T-helper 2 cell treated with Interferon-gamma antibody and Interleukin-4, amounts not matched to agents 100 ng/mL and 5 ng/mL, for 36 hours (primary cell): Measurements from ENCODE around the gene RHBDF1. TPM values are rescaled to one million over a fixed set of nuclear protein-coding genes. Genes with fewer than 3 reads are reported as not detected.
"Not testable (repeated sequence)": the region's sequence is repeated elsewhere in the genome, so short reads cannot be mapped to it uniquely, and the experiment has no call there.

ENCODE experiments used
- intact Hi-C: fragments of 100-400 bp; cut with micrococcal nuclease; formaldehyde crosslinking; loops from one replicate; pipeline ENCODE4 v1.15.1; 2023
- total RNA-seq: library from RNA; stranded (reverse); gene quantifications from 2 replicates; pipeline ENCODE4 v1.2.3, GENCODE V29; 2022

RHBDF1 gene
- total RNA-seq, 1 donor from 2014 or later: not detected

DNA sequence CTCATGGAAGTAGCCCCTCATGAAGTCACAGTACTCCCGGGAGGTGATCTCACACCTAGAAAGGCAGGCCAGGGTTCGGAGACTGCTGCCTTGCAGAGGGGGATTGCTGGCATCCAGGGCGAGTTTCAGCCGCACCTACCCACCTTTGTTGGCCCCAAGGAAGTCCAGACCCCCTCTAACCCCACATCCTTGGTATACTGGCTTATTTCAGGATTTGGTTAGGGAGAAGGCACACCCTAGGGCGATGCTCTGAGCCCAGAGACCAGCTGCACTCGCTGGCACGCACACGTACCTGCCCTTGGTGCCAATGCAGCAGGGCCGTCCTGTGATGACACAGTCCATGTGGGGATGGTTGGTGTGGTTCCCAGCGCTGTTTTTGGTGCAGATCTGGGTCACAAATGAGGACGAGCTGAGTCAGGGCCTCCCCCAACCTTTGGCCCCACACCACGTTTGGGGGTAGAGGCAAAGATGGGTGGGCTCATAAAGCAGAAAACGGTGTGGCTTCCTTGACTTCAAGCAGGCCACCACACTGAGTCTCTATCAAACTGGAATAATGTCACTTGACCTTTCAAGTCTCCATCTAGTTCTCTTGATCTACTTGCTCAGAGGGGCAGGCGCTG, 12.9 kb downstream of the RHBDF1 start:
- intact Hi-C loops: no loop called here

DNA sequence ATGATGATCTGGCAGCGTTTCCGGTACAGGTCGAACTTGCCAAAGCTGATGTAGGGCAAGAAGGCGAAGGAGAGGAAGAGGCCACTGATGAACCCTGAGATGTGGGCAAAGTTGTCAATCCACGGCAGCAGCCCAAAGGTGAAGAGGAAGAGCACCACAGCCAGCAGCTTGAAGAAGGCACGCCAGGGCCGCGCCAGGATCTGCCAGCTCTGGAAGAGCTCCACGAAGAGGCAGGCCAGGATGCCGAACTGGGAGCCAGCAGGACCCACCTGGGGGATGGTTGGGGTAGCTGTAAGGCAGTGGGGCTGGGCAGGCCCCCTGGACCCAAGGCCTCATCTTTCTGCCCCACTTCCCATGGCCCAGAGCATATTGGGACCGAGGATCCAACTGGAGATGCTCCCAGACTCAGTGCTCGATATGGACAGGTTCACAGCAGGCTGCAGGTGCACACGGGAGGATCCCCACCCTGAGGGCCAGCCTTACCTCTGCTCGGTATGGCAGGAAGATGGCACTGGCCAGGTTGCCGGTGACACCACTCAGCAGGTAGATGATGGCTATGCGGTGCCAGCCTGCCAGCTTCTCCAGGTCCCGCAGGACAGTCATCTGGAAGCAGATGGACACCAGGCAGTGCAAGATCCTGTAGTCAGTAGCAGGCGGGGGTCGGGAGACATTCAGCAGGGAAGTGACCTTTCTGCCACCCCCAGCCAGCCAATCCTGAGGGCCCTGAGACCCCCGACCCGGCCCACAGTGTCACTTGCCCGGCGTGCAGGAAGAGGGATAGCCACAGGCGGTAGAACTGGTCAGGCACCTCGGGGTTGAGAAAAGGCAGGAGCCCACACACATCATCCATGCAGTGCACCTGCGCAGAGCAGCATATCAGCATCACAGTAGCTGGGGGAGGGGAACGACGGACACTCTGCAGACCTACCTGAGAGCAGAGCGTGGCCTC, 13.7 kb downstream of the RHBDF1 start:
- intact Hi-C loops: no loop called here

DNA sequence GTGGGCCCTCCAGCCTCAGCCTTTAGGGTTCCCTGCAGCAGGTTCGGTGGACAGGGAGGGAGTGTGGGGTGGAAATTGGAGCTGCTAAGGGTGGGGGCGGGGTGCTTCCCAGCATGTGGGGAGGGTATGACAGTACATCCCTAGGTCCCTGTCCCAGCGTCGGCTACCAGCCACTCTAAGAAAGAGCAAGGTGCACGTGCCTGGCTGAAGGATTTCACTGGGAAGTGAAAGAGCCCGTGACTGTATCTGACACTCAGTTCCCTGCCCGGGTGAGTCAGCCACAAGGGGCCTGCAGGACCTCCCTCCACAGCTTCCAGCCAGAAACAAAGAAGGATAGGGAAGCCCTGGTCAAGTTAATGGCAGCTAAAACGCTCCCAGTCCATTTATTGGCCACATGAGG, 14.7 kb downstream of the RHBDF1 start:
- intact Hi-C loops: no loop called here

DNA sequence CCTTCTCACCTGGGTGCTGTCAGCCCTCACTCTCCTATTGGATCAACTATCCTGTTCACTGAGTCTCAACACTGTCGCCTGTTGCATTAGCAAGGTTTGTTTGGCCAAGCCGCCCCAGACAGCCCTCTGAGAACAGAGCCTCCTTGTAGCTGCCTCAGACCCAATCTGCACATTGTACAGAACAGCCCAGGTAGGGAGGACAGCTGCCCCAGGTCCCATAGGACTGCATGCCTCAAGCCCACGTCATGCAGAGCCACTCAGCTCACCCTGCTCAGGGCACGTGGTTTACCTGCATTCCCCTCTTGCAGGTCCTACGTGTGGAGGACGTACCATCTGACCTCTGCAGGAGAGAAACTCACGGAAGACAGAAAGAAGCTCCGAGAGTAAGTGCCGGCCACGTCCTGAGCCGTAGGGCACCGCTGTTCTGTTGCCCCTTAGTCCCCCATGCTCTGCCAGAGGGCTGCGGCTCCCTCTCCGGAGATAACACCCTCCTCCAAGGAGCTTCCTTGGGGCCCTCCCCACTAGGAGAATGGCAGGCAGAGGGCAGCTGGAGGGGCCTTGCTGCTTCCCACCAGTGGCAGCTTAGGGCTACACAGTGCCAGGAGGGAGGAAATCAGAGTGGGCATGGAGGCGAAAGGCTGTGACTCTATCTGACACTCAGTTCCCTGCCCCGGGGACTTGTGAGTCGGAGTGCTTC, 16.1 kb downstream of the RHBDF1 start:
- intact Hi-C loops: no loop called here

DNA sequence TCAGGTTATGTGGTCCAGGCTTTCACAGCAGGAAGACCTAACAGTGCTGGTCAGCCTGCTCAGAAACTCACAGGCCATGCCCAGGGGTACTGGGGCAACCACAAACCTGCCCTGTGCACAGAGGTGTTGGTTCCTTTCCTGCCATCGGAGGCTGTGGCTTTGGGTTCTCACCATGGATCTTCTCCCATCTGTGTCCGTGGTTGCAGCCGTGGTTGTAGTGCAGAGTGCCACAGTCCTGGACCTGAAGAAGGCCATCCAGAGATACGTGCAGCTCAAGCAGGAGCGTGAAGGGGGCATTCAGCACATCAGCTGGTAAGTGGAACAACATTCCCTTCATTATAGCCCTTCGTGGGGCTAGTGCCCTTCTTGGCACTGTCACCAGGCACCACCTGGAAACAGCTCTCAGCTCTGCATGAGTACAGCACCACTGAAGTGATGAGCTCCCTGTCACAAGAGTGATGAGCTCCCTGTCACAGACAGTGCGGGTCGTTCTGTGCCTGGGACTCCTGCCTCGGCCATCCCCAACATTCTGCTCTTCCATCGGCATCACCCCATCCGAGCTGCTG, 16.8 kb downstream of the RHBDF1 start:
- intact Hi-C loops: no loop called here

DNA sequence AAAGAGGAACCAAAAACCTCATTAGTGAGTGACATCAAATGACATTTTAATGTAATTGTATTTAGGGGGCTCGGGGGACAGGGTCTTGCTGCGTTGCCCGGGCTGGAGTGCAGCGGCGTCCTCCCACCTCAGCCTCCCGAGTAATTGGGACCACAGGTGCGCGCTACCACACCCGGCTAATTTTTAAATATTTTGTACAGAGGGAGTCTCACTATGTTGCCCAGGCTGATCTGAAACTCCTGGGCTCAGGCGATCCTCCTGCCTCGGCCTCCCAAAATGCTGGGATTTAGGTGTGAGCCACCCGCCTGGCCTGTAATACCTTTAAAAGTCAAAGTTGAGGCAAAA, 18.2 kb downstream of the RHBDF1 start:
- intact Hi-C loops: no loop called here

DNA sequence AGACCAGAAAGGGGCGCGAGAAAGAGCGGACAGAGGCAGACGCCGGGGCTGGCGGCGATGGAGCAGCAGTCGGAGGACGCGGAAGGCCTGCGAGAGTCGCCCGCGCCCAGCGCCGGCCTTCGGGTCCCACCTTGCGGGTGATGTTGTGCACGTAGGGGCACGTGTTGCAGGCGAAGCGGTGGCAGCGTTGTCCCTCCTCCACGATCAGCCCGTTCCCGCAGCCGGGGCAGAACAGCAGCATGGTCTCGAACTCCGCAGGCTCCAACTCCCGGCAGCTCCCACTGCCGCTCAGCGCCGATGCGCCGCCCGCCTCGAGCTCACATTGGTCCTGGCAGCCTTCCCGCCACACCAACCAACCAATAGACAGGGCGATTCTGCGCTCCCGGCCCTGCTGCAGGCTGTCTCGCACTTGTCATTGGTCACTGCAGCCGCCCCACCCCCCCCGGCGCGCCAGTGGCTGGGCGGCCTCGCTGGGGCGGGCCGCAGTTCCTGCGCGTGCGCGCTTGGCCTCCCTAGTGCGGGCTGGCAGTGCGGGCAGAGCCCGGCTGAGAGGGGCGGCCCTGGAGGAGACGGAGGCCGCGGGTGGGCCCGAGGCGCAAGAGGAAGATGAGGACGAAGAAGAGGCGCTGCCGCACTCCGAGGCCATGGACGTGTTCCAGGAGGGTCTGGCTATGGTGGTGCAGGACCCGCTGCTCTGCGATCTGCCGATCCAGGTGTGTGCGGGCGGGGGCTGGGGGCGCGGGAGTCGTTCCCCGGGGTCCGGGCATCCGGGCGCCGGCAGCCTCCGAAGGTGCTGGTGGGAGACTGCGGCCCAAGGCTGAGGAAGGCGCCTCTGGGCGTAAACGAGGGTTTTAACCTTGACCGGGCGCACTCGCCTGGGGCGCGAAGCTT, 18.8 kb downstream of the RHBDF1 start, which contains the start of the genes POLR3K and SNRNP25:
TSS of gene POLR3K (minus strand) at position 263 of the 891 bp plus-strand sequence. CDS start at position 241, 22 bp downstream.
TSS of gene SNRNP25 (plus strand) at position 483 of the 891 bp plus-strand sequence. CDS start at position 672, 189 bp downstream.
- intact Hi-C loops: loop anchor here (1.0 kb wide), 3 partner anchors 12 to 85 kb away; partner anchors contain the start of gene NPRL3

DNA sequence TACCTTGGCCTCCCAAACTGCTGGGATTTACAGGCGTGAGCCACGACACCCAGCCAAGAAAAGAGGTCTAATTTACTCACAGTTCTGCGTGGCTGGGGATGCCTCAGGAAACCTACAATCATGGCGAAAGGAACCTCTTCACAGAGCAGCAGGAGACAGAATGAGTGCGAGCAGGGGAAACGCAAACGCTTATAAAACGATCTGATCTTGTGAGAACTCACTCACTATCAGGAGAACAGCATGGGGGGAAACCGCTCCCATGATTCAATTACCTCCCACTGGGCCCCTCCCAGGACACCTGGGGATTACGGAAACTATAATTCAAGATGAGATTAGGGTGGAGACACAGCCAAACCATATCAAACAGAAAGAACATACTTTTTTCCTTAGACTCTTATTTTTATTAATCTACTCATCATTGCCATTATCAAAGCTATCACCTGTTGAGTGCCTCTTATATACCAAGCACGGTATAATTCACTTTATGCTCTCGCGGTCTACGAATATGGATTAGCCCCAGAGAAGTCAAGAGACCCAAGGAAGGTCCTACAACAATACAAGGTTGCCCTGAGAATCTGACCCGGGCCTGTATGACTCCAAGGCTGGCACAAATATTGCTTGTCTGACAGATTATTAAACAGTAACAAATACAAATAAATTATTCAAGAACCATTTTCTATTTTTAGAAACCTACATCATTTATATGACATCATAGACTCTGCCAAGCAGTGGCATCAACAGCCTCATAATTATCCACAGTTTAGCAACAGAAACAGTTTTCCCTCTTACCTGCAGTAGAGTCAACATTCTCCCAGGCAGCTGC, 21.5 kb downstream of the RHBDF1 start:
- intact Hi-C loops: no loop called here

DNA sequence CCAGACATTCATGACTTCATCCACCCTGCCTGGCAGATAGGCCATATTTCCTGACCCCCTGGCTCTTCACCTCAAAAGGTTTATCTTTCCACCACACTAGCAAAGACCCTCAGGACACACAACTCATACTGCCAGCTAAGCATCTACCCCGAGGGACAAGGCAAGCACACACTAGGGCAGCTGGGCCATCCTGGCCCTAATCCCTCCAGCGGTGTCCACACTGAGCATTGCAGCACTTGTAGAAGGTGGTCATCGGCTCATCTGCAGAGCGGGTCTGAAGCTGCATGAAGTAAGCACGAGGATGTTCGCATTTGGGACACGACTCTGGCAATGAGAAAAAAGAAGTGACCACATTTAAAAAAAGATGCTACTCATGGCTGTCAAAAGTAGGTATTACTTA, 25.2 kb downstream of the RHBDF1 start:
- intact Hi-C loops: no loop called here

DNA sequence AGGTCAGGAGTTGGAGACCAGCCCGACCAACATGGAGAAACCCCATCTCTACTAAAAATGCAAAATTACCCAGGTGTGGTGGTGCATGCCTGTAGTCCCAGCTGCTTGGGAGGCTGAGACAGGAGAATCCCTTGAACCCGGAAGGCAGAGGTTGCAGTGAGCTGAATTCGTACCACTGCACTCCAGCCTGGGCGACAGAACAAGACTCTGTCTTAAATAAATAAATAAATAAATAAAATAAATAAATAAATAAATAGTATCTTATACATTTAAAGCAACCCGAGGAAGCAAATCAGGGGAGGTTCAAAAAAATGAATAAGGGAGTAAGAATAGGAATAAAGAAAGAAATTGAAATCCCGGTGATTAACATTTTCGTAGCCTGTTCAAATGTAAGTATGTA, 25.9 kb downstream of the RHBDF1 start:
- intact Hi-C loops: not testable (repeated sequence)

DNA sequence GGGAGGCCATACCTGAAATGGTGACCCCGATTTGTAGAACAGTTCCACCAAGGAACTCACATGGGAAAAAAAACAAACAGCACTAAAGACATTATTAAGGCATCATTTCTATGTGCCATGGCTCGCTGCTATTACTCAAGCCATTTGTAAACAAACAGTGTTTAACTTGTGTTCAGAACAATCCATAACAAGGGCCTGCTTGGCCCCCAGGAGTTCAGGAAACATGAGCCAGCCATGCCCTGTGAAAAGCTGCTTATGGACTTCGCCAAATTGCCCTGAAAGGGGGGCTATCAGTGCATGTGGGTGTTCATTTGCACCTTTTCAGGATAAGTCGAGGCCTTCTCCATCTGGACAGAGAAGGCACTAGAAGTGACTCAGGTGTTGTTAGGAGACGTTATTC, 27.0 kb downstream of the RHBDF1 start:
- intact Hi-C loops: no loop called here

DNA sequence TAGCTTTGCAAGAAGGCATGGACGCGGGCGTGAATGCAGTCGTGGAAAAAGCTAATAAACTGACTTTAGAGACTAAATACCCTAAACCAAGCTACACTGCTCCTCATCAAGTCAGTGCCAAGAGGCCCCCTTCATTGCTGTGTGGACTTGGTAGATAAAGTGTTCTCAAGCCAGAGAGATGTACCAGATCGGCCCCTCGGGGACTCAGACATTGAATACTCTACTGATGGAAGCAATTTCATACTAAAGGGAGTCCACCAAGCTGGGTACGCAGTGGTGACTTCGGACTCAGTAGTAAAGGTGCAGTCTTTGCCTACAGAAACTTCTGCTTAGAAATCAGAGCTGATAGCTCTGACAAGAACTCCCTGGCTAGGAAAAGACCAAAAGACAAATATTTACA, 27.8 kb downstream of the RHBDF1 start:
- intact Hi-C loops: no loop called here

DNA sequence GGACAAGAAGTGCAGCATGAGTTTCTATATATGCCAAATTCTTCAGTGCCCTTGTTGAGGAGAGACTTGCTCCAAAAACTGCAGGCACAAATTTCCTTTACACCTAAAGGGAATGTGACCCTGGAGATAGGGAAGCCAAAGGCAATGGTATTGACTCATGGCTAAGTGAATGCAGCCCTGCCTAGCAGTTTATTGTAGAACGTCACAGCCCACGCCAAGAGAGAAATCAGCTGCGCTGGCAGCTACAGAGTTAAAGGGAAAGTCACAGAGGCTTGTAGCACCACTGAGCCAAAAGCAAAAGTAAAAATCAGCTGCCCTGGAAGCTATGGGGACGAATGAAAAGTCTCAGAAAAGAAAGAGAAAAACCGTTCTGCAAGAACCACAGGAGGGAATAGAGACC, 29.1 kb downstream of the RHBDF1 start:
- intact Hi-C loops: no loop called here

DNA sequence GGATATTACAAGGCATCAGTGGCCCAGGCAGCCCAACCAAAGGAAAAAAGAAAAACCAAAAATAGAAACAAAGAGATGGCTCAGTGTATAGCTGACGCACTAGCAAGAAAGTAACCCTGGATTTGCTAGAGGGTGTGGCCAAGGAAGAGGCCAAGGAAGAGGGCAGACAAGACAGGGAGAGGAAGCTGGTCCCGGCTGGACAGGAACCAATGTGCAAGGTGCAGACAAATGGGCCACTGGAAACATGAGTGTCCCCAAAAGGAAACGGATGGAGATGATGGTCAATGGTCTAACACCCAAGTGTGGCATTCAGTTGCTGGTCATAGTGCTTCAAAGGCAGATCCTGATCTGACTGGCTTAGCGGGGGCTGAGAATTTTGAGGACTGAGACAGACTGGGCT, 29.7 kb downstream of the RHBDF1 start:
- intact Hi-C loops: no loop called here

DNA sequence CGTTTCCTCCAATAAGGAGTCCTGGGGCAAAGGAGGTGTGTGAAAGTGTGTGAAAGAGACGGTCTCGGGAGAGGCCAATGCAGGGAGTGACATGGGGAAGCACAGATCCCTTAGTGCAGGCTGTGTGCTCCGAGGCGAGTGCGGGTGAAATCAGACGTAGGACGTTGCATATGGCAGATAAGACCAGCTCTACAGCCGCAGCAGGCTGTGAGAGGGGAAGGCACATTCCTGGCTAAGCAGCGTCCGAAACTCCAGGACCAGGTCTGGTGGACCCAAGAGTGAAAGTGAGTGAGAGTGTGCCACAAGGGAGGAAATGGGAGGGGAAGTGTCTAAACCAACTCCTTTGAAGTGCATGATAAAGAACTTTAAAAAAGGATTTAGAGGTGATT, 30.4 kb downstream of the RHBDF1 start:
- intact Hi-C loops: no loop called here

DNA sequence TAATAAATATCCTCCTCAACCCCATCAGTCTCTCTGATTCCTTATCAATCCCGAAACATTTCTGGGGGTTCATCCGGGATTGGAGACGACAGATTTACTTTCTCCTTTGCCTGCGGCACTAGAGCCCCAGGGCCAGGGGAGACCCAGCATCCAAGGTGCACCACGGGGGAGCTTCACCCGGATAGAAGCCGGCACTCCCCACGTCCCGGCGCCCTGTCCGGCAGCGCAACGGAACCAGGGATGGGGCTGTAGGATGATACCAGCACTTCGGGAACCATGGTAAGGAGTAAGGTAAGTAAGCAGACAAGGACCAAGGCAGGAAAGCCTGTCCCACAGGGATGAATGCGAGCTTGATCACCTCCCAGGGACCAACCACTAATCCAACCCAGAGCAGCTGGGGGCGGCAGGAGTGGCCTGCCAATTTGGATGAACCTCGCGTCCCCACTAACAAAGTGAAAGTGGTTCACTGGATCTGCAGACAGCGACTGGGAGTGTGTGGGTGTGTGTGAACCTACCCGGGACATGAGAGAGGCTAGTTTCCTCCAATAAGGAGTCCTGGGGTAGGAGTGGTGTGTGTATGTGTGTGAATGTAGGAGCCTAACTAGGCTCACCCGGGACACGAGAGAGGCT, 30.9 kb downstream of the RHBDF1 start:
- intact Hi-C loops: no loop called here

DNA sequence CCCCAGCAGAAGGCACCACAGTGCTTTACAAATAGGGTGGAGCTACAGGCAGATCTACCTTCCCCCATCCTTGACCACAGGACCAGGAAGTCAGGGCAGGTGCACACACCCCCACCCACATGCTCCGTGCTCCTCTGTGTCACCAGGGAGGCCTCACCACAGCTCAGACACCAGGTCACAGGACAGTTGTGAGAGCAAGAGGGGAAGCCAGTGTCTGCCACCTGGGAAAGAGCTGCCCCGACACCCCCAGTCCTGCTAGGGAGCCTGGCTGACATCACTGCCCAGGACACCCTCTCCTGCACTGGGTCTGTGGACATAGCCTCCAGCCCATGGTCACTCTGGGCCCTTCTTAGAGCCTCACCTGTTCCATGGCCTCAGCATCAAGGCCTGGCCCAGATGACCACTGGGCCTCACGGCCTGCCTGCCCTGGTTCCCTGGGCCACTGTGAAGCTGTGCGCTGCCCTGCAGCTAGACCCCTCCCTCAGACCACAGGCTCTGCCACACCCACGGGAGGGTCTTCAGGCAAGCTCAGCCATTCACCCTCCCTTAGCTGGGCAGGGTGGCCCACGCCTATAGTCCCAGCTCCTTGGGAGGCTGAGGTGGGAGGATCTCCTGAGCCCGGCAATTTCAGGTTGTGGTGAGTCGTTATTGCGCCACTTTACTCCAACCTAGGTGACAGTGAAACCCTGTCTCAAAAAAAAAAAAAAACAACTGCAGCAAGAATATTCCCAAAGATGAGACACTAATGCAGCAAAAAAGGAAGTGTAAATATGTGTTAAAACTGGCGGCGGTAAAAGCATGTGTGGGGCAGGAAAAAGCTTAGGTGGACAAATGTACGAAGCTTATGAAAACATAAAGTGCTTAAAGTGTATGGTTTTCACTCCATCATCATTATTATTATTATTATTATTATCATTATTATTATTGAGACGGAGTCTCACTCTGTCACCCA, 33.2 kb downstream of the RHBDF1 start:
- intact Hi-C loops: no loop called here

DNA sequence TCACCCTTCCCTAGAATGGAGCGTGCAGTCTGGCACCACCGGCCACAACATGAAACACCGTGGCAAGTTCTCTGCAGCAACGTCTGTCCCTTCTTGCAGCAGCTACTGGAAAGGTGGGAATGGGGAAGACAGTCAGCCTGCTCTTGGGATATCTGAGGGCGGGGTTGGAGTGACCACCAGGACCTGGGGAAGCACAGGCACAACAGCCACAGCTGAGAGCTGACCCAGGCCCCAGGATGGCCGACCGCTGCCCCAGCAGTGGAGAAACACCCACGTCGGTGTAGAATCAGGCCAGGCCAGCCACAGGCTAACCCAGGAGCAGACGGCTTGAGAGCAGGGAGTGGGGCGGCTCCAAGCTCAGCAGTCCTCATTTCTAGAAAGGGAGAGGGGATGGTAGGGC, 34.2 kb downstream of the RHBDF1 start:
- intact Hi-C loops: not testable (repeated sequence)
